ENCODE measurements around the gene SOS1.

SOS1 gene

GRCh38 chr2:39022642-39023235 lies 98.1 kb downstream of the SOS1 start:
- TF ChIP-seq MAX (IDR thresholded peaks at IDR 0.05; ENCODE audit: low read depth, low read length), result no peak
- no peak for TF ChIP-seq CTCF (IDR thresholded peaks at IDR 0.05; ENCODE audit: low read depth, low read length)
- TF ChIP-seq POLR2A (IDR thresholded peaks at IDR 0.05; ENCODE audit: extremely low read depth, insufficient read length), result no peak
- TF ChIP-seq MYC (IDR thresholded peaks at IDR 0.05; ENCODE audit: low read depth, low read length), result no peak
- no peak for DNase-seq (ENCODE audit: low read depth)
- no peak overlapping the region for H3K4me3 ChIP-seq (ENCODE audit: low read depth, low read length)

DNA sequence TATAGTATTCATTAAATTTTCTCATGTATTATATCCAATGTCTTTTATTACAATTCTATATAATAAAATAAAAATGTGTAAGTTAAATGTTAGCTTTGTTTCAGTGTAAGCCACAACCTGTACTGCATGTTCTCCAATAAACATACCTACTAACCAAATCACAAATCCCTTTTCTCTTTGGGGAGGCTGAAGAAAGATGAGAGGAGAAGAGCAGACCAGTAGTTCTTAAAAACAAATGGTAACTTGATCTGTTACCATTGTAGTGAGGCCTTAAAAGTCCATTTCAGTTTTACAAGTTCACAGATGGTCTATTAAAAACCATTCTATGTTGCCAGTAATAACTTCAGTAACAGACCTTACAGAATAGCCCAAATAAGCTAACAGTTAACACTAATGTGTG lies 100.5 kb downstream of the SOS1 start:
- no peak for TF ChIP-seq MAX (IDR thresholded peaks at IDR 0.05; ENCODE audit: low read depth, low read length)
- no peak for TF ChIP-seq CTCF (IDR thresholded peaks at IDR 0.05; ENCODE audit: low read depth, low read length)
- TF ChIP-seq POLR2A (IDR thresholded peaks at IDR 0.05; ENCODE audit: extremely low read depth, insufficient read length), result no peak
- TF ChIP-seq MYC (IDR thresholded peaks at IDR 0.05; ENCODE audit: low read depth, low read length), result no peak
- H3K4me3 ChIP-seq (ENCODE audit: low read depth, low read length), result no peak overlapping the region
- no peak for DNase-seq (ENCODE audit: low read depth)

GRCh38 chr2:39018638-39019037 lies 102.2 kb downstream of the SOS1 start:
- H3K4me3 ChIP-seq (ENCODE audit: low read depth, low read length), result no peak overlapping the region
- TF ChIP-seq MYC (IDR thresholded peaks at IDR 0.05; ENCODE audit: low read depth, low read length) (no peak), POLR2A (IDR thresholded peaks at IDR 0.05; ENCODE audit: extremely low read depth, insufficient read length) (no peak)
- DNase-seq (ENCODE audit: low read depth), result no peak

GRCh38 chr2:39017334-39017733 lies 103.5 kb downstream of the SOS1 start:
- TF ChIP-seq MAX (IDR thresholded peaks at IDR 0.05; ENCODE audit: low read depth, low read length), result no peak
- no peak for TF ChIP-seq POLR2A (IDR thresholded peaks at IDR 0.05; ENCODE audit: extremely low read depth, insufficient read length)
- no peak for TF ChIP-seq MYC (IDR thresholded peaks at IDR 0.05; ENCODE audit: low read depth, low read length)
- TF ChIP-seq CTCF (IDR thresholded peaks at IDR 0.05; ENCODE audit: low read depth, low read length), result no peak
- no peak for DNase-seq (ENCODE audit: low read depth)
- no peak overlapping the region for H3K4me3 ChIP-seq (ENCODE audit: low read depth, low read length)

- TF ChIP-seq MYC (IDR thresholded peaks at IDR 0.05; ENCODE audit: low read depth, low read length), result no peak
- TF ChIP-seq POLR2A (IDR thresholded peaks at IDR 0.05; ENCODE audit: extremely low read depth, insufficient read length), result no peak
- no peak for TF ChIP-seq CTCF (IDR thresholded peaks at IDR 0.05; ENCODE audit: low read depth, low read length)
- no peak for TF ChIP-seq MAX (IDR thresholded peaks at IDR 0.05; ENCODE audit: low read depth, low read length)
- H3K4me3 ChIP-seq (ENCODE audit: low read depth, low read length), result no peak overlapping the region
- DNase-seq (ENCODE audit: low read depth), result no peak
These were observed 105.4 kb downstream of the SOS1 start for GRCh38 chr2:39015424-39015823.

DNA sequence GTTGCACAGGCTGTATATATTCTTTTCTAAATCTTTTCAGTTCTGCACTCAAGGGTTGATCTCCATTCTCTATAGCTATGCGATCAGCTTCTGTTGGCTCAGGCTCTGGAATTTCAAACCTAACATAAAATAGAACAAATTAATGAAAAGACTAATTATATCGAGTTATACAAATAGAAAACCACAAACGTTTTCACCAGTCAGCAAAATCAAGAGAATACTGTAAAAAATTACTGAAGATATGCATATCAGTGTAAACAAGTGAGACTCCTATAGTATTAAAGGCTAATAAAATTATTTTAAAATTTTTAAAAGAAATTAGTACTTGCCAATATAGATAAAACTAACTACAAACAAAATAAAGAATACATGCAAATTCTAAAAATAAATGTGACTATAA lies 107.0 kb downstream of the SOS1 start:
- TF ChIP-seq MYC (IDR thresholded peaks at IDR 0.05; ENCODE audit: low read depth, low read length) (no peak), CTCF (IDR thresholded peaks at IDR 0.05; ENCODE audit: low read depth, low read length) (no peak), POLR2A (IDR thresholded peaks at IDR 0.05; ENCODE audit: extremely low read depth, insufficient read length) (no peak), MAX (IDR thresholded peaks at IDR 0.05; ENCODE audit: low read depth, low read length) (no peak)
- H3K4me3 ChIP-seq (ENCODE audit: low read depth, low read length), result no peak overlapping the region
- DNase-seq (ENCODE audit: low read depth), result no peak
